Measurements from ENCODE around the gene GSS. TPM values are rescaled to one million over a fixed set of nuclear protein-coding genes. Genes with fewer than 3 reads are reported as not detected.

Gene GSS
- total RNA-seq, 1 experiment from 2014 or later, result 53.5 TPM

DNA sequence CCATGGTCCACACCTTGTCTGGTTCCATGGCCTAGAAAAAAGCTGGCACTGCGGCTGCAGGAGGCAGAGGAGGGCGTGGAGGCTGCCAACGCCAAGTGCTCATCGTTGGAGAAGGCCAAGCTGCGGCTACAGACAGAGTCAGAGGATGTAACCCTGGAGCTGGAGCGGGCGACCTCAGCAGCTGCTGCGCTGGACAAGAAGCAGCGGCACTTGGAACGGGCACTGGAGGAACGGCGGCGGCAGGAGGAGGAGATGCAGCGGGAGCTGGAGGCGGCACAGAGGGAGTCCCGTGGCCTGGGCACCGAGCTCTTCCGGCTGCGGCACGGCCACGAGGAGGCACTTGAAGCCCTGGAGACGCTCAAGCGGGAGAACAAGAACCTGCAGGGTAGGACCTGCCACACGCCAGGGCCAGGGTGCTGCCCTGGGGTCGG lies 43.4 kb upstream of the GSS start:
- ChIA-PET CTCF (no interaction called here), POLR2A (ENCODE audit: low non-redundant PET) (no interaction called here)
- H3K27me3 ChIP-seq (replicated peaks; ENCODE audit: insufficient read depth, low read depth, low read length, poor library complexity), result no peaks in the 10 kb centered on the region
- H3K9me3 ChIP-seq (ENCODE audit: low read depth, low read length, poor library complexity, severe bottlenecking), result no peaks in the 10 kb centered on the region
- H3K36me3 ChIP-seq (ENCODE audit: insufficient read depth, low read length, poor library complexity, severe bottlenecking), result peaks cover 33% of the 10 kb centered on the region
- intact Hi-C loops (cut with micrococcal nuclease; ENCODE audit: unreplicated experiment), result no loop called here
- H3K4me3 ChIP-seq (ENCODE audit: low read depth, low read length, poor library complexity, severe bottlenecking), result no peak overlapping the region
- DNase-seq (ENCODE audit: low spot score), result no peak
- TF ChIP-seq, protein P1, sequence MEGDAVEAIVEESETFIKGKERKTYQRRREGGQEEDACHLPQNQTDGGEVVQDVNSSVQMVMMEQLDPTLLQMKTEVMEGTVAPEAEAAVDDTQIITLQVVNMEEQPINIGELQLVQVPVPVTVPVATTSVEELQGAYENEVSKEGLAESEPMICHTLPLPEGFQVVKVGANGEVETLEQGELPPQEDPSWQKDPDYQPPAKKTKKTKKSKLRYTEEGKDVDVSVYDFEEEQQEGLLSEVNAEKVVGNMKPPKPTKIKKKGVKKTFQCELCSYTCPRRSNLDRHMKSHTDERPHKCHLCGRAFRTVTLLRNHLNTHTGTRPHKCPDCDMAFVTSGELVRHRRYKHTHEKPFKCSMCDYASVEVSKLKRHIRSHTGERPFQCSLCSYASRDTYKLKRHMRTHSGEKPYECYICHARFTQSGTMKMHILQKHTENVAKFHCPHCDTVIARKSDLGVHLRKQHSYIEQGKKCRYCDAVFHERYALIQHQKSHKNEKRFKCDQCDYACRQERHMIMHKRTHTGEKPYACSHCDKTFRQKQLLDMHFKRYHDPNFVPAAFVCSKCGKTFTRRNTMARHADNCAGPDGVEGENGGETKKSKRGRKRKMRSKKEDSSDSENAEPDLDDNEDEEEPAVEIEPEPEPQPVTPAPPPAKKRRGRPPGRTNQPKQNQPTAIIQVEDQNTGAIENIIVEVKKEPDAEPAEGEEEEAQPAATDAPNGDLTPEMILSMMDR (conservative IDR thresholded peaks at IDR 0.05; ENCODE audit: low read depth, low read length), result no peak
- no peak for TF ChIP-seq EZH2 (IDR thresholded peaks at IDR 0.05; ENCODE audit: borderline replicate concordance, low read depth, low read length, poor library complexity, severe bottlenecking)
- no peak overlapping the region for H3K27ac ChIP-seq (ENCODE audit: low read depth, low read length, poor library complexity, severe bottlenecking)
- H3K4me1 ChIP-seq (ENCODE audit: insufficient read depth, low read length, poor library complexity, severe bottlenecking), result no peaks in the 10 kb centered on the region
- BruUV-seq (replicated peaks), result no TSS peak

DNA sequence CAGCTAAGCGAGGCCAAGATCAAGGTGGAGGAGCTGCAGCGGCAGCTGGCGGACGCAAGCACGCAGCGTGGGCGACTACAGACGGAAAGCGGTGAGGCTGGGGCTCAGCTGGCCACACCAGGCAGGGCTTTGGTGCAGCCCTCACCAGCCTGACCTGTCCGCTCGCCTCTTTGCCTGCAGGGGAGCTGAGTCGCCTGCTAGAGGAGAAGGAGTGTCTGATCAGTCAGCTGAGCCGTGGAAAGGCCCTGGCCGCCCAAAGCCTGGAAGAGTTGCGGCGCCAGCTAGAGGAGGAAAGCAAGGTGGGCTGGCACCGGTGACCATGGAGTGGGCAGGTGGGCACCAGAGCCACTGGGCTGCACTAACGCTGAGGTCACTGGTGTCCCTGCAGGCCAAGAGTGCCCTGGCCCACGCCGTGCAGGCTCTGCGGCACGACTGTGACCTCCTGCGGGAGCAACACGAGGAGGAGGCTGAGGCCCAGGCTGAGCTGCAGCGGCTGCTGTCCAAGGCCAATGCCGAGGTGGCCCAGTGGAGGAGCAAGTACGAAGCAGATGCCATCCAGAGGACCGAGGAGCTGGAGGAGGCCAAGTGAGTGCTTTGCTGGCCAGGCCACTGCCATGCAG lies 42.8 kb upstream of the GSS start:
- CTCF ChIA-PET, result interaction anchor here (0.6 kb wide), 1 partner anchor 288 kb away, joined by 3 read pairs; no protein-coding TSS in a partner anchor
- BruUV-seq (replicated peaks), result no TSS peak
- no peak for DNase-seq (ENCODE audit: low spot score)
- Histone ChIP-seq H3K27me3 (replicated peaks; ENCODE audit: insufficient read depth, low read depth, low read length, poor library complexity) (no peaks in the 10 kb centered on the region), H3K4me1 (ENCODE audit: insufficient read depth, low read length, poor library complexity, severe bottlenecking) (no peaks in the 10 kb centered on the region), H3K27ac (ENCODE audit: low read depth, low read length, poor library complexity, severe bottlenecking) (no peak overlapping the region), H3K9me3 (ENCODE audit: low read depth, low read length, poor library complexity, severe bottlenecking) (no peaks in the 10 kb centered on the region), H3K36me3 (ENCODE audit: insufficient read depth, low read length, poor library complexity, severe bottlenecking) (peaks cover 29% of the 10 kb centered on the region), H3K4me3 (ENCODE audit: low read depth, low read length, poor library complexity, severe bottlenecking) (no peak overlapping the region)
- intact Hi-C loops (cut with micrococcal nuclease; ENCODE audit: unreplicated experiment), result no loop called here
- no peak for TF ChIP-seq EZH2 (IDR thresholded peaks at IDR 0.05; ENCODE audit: borderline replicate concordance, low read depth, low read length, poor library complexity, severe bottlenecking)
- TF ChIP-seq, protein P1 (conservative IDR thresholded peaks at IDR 0.05; ENCODE audit: low read depth, low read length), result no peak
- POLR2A ChIA-PET (ENCODE audit: low non-redundant PET), result no interaction called here

DNA sequence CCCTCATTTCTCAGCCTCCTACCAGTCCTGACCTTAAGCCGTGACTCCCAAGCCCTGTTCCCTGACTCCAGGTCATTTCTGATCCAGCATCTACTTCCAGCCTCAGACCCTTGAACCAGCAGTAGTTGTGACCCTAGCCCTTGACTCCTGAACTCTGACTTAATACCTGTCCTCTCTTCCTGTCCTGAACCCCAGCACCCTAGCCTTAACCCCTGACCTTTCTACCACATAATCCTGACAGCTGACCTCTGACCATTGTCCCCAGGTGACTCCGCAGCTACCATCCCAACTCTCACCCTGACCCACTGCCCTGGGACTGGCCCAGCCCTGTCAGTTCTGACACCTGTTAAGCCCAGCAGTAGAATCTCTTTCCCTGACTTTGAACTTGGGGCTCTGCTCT lies 42.2 kb upstream of the GSS start:
- H3K27me3 ChIP-seq (replicated peaks; ENCODE audit: insufficient read depth, low read depth, low read length, poor library complexity), result no peaks in the 10 kb centered on the region
- ChIA-PET POLR2A (ENCODE audit: low non-redundant PET) (no interaction called here), CTCF (no interaction called here)
- no peaks in the 10 kb centered on the region for H3K9me3 ChIP-seq (ENCODE audit: low read depth, low read length, poor library complexity, severe bottlenecking)
- no TSS peak for BruUV-seq (replicated peaks)
- no peak for DNase-seq (ENCODE audit: low spot score)
- no peak for TF ChIP-seq EZH2 (IDR thresholded peaks at IDR 0.05; ENCODE audit: borderline replicate concordance, low read depth, low read length, poor library complexity, severe bottlenecking)
- TF ChIP-seq, protein P1 (conservative IDR thresholded peaks at IDR 0.05; ENCODE audit: low read depth, low read length), result no peak
- intact Hi-C loops (cut with micrococcal nuclease; ENCODE audit: unreplicated experiment), result no loop called here
- H3K4me1 ChIP-seq (ENCODE audit: insufficient read depth, low read length, poor library complexity, severe bottlenecking), result no peaks in the 10 kb centered on the region
- no peak overlapping the region for H3K27ac ChIP-seq (ENCODE audit: low read depth, low read length, poor library complexity, severe bottlenecking)
- H3K36me3 ChIP-seq (ENCODE audit: insufficient read depth, low read length, poor library complexity, severe bottlenecking), result peaks cover 22% of the 10 kb centered on the region
- H3K4me3 ChIP-seq (ENCODE audit: low read depth, low read length, poor library complexity, severe bottlenecking), result no peak overlapping the region

Measured in A673 (cell line).